Esophagus muscularis mucosa (tissue), 3 donors: ENCODE results near the gene KCNQ2.

Source experiments
- POLR2AphosphoS5 ChIP-seq, 2 donors: sonication (generic); formaldehyde crosslinking; IDR thresholded peaks; one replicate each; pipeline ENCODE4 v1.6.1; 2017; ENCODE audit warnings: antibody characterized with exemption in 2 of 2
- TF ChIP-seq, protein P1 (sequence below), 3 experiments: fragments of 200-600 bp in 2 of 3; fragments of 450-650 bp in 1 of 3; sonication (generic) in 2 of 3; IDR thresholded peaks; one replicate each; pipeline ENCODE4 v1.5.1; 2017 to 2019; ENCODE audit warnings: antibody characterized with exemption in 3 of 3, mild to moderate bottlenecking in 2 of 3, moderate library complexity in 1 of 3

DNA sequence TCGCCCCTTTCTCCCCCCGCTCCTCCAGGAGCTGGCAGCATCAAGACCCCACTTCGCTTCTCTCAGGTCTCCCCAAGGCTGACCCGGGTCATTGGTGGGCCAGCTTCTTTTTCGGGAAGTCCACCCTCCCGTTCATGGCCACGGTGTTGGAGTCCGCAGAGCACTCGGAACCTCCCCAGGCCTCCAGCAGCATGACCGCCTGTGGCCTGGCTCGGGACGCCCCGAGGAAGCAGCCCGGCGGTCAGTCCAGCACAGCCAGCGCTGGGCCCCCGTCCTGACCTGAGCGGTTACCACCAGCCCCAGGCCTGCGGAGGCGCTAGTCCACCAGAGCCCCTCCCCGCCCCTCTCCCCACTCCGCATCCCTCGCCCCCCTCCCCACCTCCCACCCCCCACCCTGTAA lies 49.1 kb upstream of the KCNQ2 start:
- TF ChIP-seq POLR2AphosphoS5 (IDR thresholded peaks at IDR 0.05), result no peak
- TF ChIP-seq, protein P1, sequence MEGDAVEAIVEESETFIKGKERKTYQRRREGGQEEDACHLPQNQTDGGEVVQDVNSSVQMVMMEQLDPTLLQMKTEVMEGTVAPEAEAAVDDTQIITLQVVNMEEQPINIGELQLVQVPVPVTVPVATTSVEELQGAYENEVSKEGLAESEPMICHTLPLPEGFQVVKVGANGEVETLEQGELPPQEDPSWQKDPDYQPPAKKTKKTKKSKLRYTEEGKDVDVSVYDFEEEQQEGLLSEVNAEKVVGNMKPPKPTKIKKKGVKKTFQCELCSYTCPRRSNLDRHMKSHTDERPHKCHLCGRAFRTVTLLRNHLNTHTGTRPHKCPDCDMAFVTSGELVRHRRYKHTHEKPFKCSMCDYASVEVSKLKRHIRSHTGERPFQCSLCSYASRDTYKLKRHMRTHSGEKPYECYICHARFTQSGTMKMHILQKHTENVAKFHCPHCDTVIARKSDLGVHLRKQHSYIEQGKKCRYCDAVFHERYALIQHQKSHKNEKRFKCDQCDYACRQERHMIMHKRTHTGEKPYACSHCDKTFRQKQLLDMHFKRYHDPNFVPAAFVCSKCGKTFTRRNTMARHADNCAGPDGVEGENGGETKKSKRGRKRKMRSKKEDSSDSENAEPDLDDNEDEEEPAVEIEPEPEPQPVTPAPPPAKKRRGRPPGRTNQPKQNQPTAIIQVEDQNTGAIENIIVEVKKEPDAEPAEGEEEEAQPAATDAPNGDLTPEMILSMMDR (IDR thresholded peaks at IDR 0.05), result no peak
